Keratinocyte (primary cell): Measurements from ENCODE around the gene RPS25.

Source experiments
- CTCF ChIP-seq, 3 experiments: IDR thresholded peaks in 1 of 3; conservative IDR thresholded peaks in 1 of 3; optimal IDR thresholded peaks in 1 of 3; 2 replicates in 2 of 3; 3 replicates in 1 of 3; pipeline versions ENCODE3 to v1.5.1; 2011; ENCODE audit warnings: low read length in 3 of 3, mild to moderate bottlenecking in 3 of 3, moderate library complexity in 2 of 3, control low read depth in 1 of 3, inconsistent platforms in 1 of 3; ENCODE audit not compliant: insufficient read depth in 2 of 3; ENCODE audit errors: extremely low read depth in 1 of 3
- EZH2 ChIP-seq: IDR thresholded peaks from one replicate; pipeline ENCODE4 v1.6.1; 2012; ENCODE audit warnings: inconsistent platforms, mild to moderate bottlenecking, low read length, moderate library complexity

- TF ChIP-seq EZH2 = no peak
- no peak for TF ChIP-seq CTCF (optimal IDR thresholded peaks at IDR 0.05 in 1 of 3, IDR thresholded peaks at IDR 0.05 in 1 of 3, conservative IDR thresholded peaks at IDR 0.05 in 1 of 3; ENCODE audit: extremely low read depth in 1 of 3, insufficient read depth in 2 of 3, low read length in 3 of 3)
These were observed 17.2 kb downstream of the RPS25 start for GRCh38 chr11:119000906-119001305.
